Kidney (tissue), 14 donors: Measurements from ENCODE around the gene THSD4. TPM values are rescaled to one million over a fixed set of nuclear protein-coding genes. Genes with fewer than 3 reads are reported as not detected.

Experiments used
- DNase-seq, 5 donors: peaks; one replicate each; pipeline ENCODE4 v3.0.0-alpha.2; 2013 to 2020
- FAIRE-seq: peaks from 2 replicates; lab custom pipeline; 2012; peaks lifted over from hg19 to GRCh38; lab: Jason Lieb, UNC
- H3K27ac ChIP-seq, 2 donors: one replicate each; pipeline ENCODE4 v1.7.0; 2013; ENCODE audit warnings: low read depth in 2 of 2, low read length in 2 of 2, inconsistent platforms in 1 of 2
- H3K27me3 ChIP-seq: one replicate; pipeline ENCODE4 v1.7.1; 2013; ENCODE audit warnings: low read length, inconsistent platforms; ENCODE audit not compliant: control insufficient read depth, insufficient read depth
- H3K36me3 ChIP-seq, 3 donors: one replicate each; pipeline versions ENCODE4 v1.7.0 to v1.7.1; 2013; ENCODE audit warnings: low read length in 3 of 3, control low read depth in 1 of 3, inconsistent platforms in 1 of 3; ENCODE audit not compliant: insufficient read depth in 3 of 3, control insufficient read depth in 2 of 3
- H3K4me1 ChIP-seq, 3 donors: one replicate each; pipeline versions ENCODE4 v1.7.0 to v1.7.1; 2013; ENCODE audit warnings: low read length in 3 of 3, inconsistent platforms in 1 of 3, low read depth in 1 of 3; ENCODE audit not compliant: control insufficient read depth in 2 of 3, insufficient read depth in 2 of 3
- H3K4me3 ChIP-seq, 3 donors: one replicate each; pipeline versions ENCODE4 v1.7.0 to v1.8.1; 2013; ENCODE audit warnings: low read length in 3 of 3, control low read depth in 1 of 3, inconsistent platforms in 1 of 3
- H3K9ac ChIP-seq, 3 donors: one replicate each; pipeline versions ENCODE4 v1.7.0 to v1.7.1; 2013; ENCODE audit warnings: low read length in 3 of 3, control low read depth in 1 of 3, inconsistent platforms in 1 of 3
- H3K9me3 ChIP-seq, 3 donors: one replicate each; pipeline versions ENCODE4 v1.7.0 to v1.7.1; 2013; ENCODE audit warnings: low read length in 3 of 3, control low read depth in 1 of 3, inconsistent platforms in 1 of 3; ENCODE audit not compliant: control insufficient read depth in 2 of 3, insufficient read depth in 1 of 3
- CTCF ChIP-seq: IDR thresholded peaks from 3 replicates; pipeline ENCODE4 v1.5.1; 2012; ENCODE audit warnings: mild to moderate bottlenecking, moderate library complexity, borderline replicate concordance; ENCODE audit not compliant: insufficient read depth; ENCODE audit errors: extremely low read depth
- intact Hi-C: fragments of 100-400 bp; cut with DNase I; formaldehyde crosslinking; loops from one replicate; pipeline ENCODE4 v1.11.1; 2022
- polyA plus RNA-seq: library from polyadenylated mRNA; stranded (reverse); fragments of 350-450 nt; fragmentation: Illumina TruSeq; extraction: RNeasy Lipid Tissue Mini Kit (QIAGEN cat#74804); gene quantifications from one replicate; pipeline ENCODE4 v1.2.3, GENCODE V29; 2014; ENCODE audit warnings: low read depth, low replicate concordance; ENCODE audit not compliant: insufficient read depth
- total RNA-seq: library from RNA; stranded (reverse); fragmentation: NEBNext Ultra II Directional; extraction: Animal tissue kit (Norgen Biotek cat#: 25700); gene quantifications from one replicate; pipeline ENCODE4 v1.2.1, GENCODE V29; 2021
- donor health status: control.
- donor health status: control.
- donor health status: control.
- donor health status: control.
- donor health status: control.
- donor health status: DM: yes; HTN: yes; CAD: no.
- donor health status: Normal renal cell carcinoma (clear cell type).

Gene THSD4
- total and polyA plus RNA-seq, 2 donors from 2014 or later = 9.4 to 36.3 TPM

- H3K27ac ChIP-seq = no peak overlapping the region
- FAIRE-seq = no peak
Measured at GRCh38 chr15:71510763-71511162, 395.5 kb downstream of the THSD4 start.

GRCh38 chr15:71511796-71512681, 396.8 kb downstream of the THSD4 start:
- H3K4me3 ChIP-seq = no peak overlapping the region

More at GRCh38 chr15:71510763-71511162, 395.5 kb downstream of the THSD4 start:
- H3K36me3 ChIP-seq = no peaks in the 10 kb centered on the region
- no peak for TF ChIP-seq CTCF
- no peak overlapping the region for H3K4me3 ChIP-seq
- H3K9me3 ChIP-seq = no peaks in the 10 kb centered on the region
- peaks cover 5 to 12% (median 5%) of the 10 kb centered on the region in 3 donors for H3K4me1 ChIP-seq
- H3K27me3 ChIP-seq = no peaks in the 10 kb centered on the region
- DNase-seq = no peak
- intact Hi-C loops = no loop called here
- no peak overlapping the region for H3K9ac ChIP-seq

GRCh38 chr15:71512682-71513006, 397.4 kb downstream of the THSD4 start:
- DNase-seq = no peak
- Histone ChIP-seq H3K27ac (no peak overlapping the region), H3K4me3 (no peak overlapping the region), H3K9ac (no peak overlapping the region), H3K4me1 (peaks cover 5 to 14% (median 12%) of the 10 kb centered on the region in 3 donors), H3K36me3 (no peaks in the 10 kb centered on the region), H3K27me3 (no peaks in the 10 kb centered on the region), H3K9me3 (no peaks in the 10 kb centered on the region)
- intact Hi-C loops = no loop called here
- TF ChIP-seq CTCF = no peak
- no peak for FAIRE-seq

More at GRCh38 chr15:71511796-71512681, 396.8 kb downstream of the THSD4 start:
- Histone ChIP-seq H3K4me1 (peaks cover 5 to 12% (median 12%) of the 10 kb centered on the region in 3 donors), H3K27me3 (no peaks in the 10 kb centered on the region), H3K9ac (no peak overlapping the region), H3K9me3 (no peaks in the 10 kb centered on the region), H3K36me3 (no peaks in the 10 kb centered on the region), H3K27ac (no peak overlapping the region)
- TF ChIP-seq CTCF = no peak
- intact Hi-C loops = no loop called here
- FAIRE-seq (no peak), DNase-seq (peak in 3 of 5 donors; percentile 65 to 89 (median 82))
